22Rv1 (cell line): ENCODE measurements around the gene COTL1.

Experiments
- H3K27ac ChIP-seq: fragments of 450-650 bp; 2 replicates; pipeline ENCODE4 v1.5.1; 2017
- ZFX ChIP-seq: fragments of 450-650 bp; IDR thresholded peaks from 2 replicates; pipeline ENCODE4 v1.6.1; 2017; ENCODE audit warnings: antibody characterized with exemption, borderline replicate concordance
- TF ChIP-seq, protein P1 (sequence below): fragments of 450-650 bp; IDR thresholded peaks from 2 replicates; pipeline ENCODE4 v1.5.1; 2017; ENCODE audit warnings: mild to moderate bottlenecking

Gene COTL1

GRCh38 chr16:84543253-84543652 lies 74.6 kb downstream of the COTL1 start:
- TF ChIP-seq, protein P1, sequence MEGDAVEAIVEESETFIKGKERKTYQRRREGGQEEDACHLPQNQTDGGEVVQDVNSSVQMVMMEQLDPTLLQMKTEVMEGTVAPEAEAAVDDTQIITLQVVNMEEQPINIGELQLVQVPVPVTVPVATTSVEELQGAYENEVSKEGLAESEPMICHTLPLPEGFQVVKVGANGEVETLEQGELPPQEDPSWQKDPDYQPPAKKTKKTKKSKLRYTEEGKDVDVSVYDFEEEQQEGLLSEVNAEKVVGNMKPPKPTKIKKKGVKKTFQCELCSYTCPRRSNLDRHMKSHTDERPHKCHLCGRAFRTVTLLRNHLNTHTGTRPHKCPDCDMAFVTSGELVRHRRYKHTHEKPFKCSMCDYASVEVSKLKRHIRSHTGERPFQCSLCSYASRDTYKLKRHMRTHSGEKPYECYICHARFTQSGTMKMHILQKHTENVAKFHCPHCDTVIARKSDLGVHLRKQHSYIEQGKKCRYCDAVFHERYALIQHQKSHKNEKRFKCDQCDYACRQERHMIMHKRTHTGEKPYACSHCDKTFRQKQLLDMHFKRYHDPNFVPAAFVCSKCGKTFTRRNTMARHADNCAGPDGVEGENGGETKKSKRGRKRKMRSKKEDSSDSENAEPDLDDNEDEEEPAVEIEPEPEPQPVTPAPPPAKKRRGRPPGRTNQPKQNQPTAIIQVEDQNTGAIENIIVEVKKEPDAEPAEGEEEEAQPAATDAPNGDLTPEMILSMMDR, result no peak
- no peak for TF ChIP-seq ZFX
- no peak overlapping the region for H3K27ac ChIP-seq

DNA sequence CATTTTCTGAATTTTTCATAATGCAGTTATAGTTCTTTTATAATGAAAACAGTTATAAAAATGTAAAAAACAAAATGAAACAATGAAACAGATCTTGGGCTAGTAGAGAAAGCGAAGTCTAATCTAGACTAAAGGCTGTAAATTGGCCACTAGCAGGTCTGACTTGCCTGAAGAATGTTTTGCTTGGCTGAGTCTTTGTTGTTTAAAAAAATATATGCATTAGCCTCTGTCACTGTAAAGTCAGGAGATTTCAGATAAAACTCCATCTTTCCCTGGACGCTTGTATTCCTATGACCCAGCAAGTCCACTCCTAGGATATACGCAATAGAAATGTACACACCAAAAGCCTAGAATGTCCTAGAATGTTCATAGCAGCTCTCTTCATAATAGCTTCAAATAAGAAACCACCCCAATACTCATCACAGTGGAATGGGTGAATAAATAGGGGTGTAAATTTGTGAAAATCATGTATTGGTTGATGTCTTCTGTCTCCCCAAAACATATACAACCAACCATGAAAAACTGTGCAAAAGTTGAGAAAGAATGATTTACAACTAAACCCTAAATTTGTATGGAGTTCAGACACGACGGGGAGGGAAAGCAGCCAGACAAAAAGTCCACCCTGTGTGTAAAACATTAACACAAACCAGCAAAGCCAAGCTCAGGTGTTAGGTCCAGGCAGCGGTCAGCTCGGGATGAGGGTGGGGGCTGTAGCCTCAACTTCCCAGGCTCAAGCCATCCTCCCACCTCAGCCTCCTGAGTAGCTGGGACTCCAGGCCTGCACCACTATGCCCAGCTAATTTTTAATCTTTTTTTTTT lies 75.7 kb downstream of the COTL1 start:
- TF ChIP-seq ZFX, result no peak
- TF ChIP-seq, protein P1, result no peak
- H3K27ac ChIP-seq, result no peak overlapping the region

GRCh38 chr16:84540194-84540593 lies 77.7 kb downstream of the COTL1 start:
- no peak for TF ChIP-seq ZFX
- TF ChIP-seq, protein P1, result no peak
- H3K27ac ChIP-seq, result no peak overlapping the region

DNA sequence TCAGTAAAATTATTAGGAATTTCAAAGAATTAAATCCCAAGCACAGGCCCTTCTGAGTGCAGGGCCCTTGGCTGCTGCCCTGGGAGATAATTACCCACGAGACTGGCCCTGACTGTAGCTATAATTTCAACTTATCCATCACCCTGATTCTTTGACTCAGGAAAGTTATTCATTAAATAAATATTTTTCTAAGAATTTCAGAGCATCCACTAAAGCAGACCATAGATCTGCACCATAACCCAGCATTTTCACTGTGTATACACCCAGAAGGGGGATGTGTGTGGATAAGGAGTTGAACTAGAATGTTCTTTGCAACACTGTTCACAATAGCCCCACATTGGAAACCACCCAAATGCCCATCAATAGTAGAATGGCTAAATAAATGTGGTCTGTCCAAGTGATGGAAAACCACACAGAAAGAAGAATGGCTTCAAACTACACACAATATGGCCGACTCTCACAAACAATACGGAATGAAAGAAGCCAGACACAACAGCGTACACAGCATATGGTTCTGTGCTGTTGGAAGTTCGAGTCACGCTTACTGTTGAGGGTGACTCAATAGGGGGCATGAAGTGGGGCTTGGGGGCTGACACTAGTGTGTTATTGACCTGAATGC lies 79.5 kb downstream of the COTL1 start:
- H3K27ac ChIP-seq, result no peak overlapping the region
- TF ChIP-seq, protein P1, result no peak
- no peak for TF ChIP-seq ZFX

- no peak for TF ChIP-seq ZFX
- TF ChIP-seq, protein P1, result no peak
Observed at GRCh38 chr16:84537491-84538151, 80.3 kb downstream of the COTL1 start.

DNA sequence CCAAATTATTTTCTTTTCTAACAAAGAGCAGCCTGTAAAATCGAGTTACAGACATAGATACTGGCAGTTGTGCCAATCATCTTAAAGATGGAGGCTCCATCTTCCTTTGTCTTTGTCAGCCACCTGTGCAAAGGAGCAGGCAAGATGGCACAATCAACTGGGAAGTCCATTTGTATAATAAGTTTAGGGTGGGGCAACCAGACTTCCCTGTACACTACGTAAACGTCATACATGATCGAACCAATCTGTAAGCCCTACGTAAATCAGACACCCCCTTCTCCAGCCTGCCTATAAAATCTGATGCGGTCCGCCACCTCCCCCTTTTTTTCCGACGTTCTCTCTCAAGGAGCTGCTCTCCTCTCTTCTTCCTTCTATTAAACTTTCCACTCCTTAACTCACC lies 82.0 kb downstream of the COTL1 start:
- no peak overlapping the region for H3K27ac ChIP-seq
- TF ChIP-seq, protein P1, result no peak
- TF ChIP-seq ZFX, result no peak

More at GRCh38 chr16:84537491-84538151, 80.3 kb downstream of the COTL1 start:
- no peak overlapping the region for H3K27ac ChIP-seq

DNA sequence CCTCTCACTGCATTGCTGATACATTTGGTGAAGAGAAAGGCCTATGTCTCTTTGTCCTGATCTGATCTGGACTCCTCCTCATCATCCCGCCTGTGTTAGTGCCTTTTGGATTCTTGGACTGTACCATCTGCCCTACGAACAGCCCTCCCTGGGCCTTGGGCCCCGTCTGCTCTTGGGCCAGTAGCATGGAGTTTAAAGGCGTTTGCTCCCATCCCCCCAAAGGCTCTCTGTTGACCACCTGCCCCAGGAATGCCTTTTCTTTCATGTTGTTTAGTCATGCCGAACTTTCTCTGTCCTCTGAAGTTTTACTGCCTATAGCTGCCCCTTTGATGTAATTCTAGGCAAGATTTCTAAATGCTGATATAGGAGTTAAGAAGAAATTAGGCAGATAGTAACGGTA lies 82.5 kb downstream of the COTL1 start:
- TF ChIP-seq, protein P1, result no peak
- no peak for TF ChIP-seq ZFX
- no peak overlapping the region for H3K27ac ChIP-seq
